NCI-H82 (cell line): ENCODE data around the gene ZBTB4.

Source experiments
- DNase-seq: peaks from one replicate; lab custom pipeline; 2025; lab: John Stamatoyannopoulos, UW

ZBTB4 gene

GRCh38 chr17:7421186-7421585, 58.2 kb downstream of the ZBTB4 start:
- DNase-seq: no peak

- no peak for DNase-seq
Observed at GRCh38 chr17:7419819-7420610, 59.4 kb downstream of the ZBTB4 start, which contains the start of gene SPEM1. Gene SPEM1 (plus strand): TSS chr17:7420324. CDS start chr17:7420385, 61 bp downstream.

DNA sequence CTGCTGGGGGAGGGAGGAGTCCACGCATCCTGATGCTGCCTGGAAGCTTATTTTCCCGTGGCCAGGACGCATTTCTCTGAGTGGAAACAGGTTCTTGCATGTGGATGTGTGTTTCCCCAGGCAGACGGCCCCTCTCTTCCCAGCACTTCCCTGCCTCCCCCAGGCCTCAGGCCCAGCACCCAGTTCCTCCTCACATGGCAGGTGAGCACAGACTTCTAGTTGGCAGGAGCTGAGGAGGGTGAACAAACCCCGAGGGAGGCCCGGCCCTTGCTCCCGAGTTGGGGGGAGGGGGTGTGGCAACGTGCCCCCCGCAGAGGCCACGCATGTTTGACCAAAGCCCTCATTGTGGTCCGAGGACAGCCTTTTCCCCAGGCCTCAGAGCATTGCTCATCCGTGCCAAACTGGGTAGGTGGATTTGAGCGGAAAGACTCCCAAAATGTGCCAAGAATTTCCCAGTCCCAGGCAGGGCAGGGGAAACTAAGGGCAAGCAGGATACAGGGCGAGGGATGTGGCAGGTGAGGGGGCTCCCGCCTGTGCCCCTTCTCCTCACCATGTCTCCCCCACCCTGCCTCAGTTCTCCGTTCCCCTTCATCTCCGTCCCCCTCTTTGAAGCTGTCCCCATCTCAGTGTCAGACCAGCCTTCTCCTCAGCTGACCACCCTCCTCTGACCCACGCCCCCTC, 60.8 kb downstream of the ZBTB4 start:
- no peak for DNase-seq

GRCh38 chr17:7417056-7417655, 62.3 kb downstream of the ZBTB4 start:
- no peak for DNase-seq

DNA sequence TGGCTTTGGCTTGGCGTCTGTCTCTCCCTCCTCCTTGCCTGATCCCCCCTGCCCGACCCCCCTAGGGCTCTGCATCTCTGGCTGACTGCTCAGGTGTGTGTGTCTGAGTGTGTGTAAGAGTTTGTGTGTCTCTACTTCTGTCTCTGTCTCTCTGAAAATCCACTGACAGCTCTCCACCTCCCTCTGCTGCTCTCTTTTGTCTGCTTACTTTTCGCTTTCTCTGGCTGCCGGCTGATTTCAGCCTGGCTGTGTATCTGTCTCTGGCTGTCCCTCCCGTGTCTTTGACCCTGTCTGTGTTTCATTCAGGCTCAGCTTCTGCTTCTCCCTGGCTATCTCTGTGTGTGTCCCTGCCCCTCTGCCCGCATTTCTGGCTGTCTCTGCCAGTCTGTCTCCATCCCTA, 63.1 kb downstream of the ZBTB4 start:
- no peak for DNase-seq

DNA sequence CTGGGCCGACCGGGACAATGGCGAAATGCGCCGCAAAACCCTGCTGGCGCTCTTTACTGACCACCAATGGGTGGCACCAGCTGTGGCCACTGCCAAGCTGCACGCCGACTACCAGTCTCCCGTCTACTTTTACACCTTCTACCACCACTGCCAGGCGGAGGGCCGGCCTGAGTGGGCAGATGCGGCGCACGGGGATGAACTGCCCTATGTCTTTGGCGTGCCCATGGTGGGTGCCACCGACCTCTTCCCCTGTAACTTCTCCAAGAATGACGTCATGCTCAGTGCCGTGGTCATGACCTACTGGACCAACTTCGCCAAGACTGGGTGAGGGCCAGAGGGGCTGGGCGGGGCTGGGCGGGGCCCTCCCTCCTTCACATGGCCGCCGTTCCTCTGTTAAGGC, 63.6 kb downstream of the ZBTB4 start:
- no peak for DNase-seq

DNA sequence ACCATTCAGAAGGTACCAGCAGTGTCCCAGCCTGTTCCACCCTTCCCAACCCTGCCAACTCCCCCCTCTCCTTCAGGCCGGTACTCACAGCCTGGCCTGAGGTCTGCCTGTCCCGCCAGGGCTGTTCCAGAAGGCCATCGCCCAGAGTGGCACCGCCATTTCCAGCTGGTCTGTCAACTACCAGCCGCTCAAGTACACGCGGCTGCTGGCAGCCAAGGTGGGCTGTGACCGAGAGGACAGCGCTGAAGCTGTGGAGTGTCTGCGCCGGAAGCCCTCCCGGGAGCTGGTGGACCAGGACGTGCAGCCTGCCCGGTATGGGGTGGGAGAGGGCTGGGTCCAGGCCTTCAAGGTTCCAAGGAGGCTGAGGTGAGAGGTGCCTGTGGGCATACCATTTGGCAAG, 64.6 kb downstream of the ZBTB4 start:
- no peak for DNase-seq

DNA sequence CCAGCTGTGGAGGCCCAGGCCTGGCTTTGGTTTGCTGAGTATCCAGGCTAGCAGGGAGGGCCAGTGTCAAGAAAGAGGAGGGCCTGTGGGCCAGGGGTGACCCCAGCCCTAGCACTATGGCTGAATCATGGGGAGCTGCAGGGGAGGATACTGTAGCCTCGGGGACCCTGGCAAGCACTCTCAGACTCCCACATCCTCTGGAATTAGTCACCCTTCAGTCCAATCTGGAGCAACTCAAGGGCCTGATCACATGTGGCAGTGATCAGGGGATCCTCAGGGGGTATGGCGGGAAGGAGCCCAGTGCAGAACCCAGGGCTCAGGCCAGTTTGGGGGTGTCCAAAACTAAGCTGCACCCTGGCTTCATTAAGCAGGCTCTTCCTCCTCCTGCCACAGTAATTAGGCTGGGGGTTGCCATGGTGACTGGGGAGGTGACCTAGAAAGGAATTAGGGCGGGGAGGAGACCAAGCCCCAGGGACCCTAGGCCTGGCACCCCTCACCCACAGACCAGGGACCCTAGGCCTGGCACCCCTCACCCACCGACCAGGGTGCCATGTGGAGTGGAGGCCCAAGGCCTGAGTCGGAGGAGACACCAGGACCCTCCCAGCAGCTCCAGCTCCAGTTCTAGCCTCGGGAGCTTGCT, 66.0 kb downstream of the ZBTB4 start:
- no peak for DNase-seq

DNA sequence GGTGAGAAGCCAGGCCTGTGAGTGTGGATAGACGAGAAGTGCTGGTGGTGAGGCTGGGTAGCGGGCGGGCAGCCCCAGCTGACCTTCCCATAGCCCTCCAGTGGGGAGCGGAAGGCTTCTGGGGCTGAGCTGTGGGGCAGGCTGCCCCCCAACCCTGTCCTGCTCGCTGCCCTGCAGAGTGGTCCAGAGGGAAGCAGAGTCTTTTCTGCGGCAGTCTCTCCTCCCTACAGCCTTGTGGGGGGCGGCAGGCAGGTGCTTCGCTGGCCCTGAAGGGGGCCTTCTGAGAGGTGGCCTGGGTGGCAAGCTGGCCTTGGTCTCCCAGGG, 68.0 kb downstream of the ZBTB4 start:
- no peak for DNase-seq

- no peak for DNase-seq
Observed at GRCh38 chr17:7410634-7411426, 68.6 kb downstream of the ZBTB4 start.

DNA sequence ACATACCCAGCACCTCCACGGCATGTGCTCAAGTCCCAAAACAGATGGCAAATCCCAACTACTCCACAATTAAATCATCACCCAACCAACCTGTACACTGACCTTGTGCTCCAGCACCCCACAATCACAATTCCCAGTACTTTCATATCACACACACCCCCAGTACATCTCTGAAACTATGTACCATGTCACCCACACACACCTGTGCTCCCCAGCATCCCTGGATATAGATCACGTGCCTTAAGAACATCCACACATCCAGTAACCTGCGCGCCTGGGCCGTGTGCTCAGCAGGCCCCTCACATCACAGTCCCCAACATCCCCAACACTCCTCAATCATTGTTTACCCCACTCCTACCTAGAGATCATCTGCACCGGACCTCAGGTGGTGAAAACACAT, 69.7 kb downstream of the ZBTB4 start:
- DNase-seq: no peak
